Osteoblast (primary cell): ENCODE measurements around the gene CYSTM1. TPM values are rescaled to one million over a fixed set of nuclear protein-coding genes. Genes with fewer than 3 reads are reported as not detected.

ENCODE experiments used
- DNase-seq: peaks from one replicate; pipeline ENCODE4 v3.0.0; 2011; ENCODE audit warnings: low spot score, mixed read lengths; ENCODE audit not compliant: insufficient read length; ENCODE audit errors: missing footprints
- H2AFZ ChIP-seq: 2 replicates; pipeline ENCODE4 v1.6.0; 2011; ENCODE audit warnings: mild to moderate bottlenecking, low read length
- H3K27ac ChIP-seq: 2 replicates; pipeline ENCODE4 v1.5.1; 2011; ENCODE audit warnings: mild to moderate bottlenecking, low read depth, low read length, moderate library complexity
- H3K27me3 ChIP-seq: 2 replicates; pipeline ENCODE4 v1.6.0; 2012; ENCODE audit warnings: mild to moderate bottlenecking, control low read depth, inconsistent platforms, low read length, moderate library complexity; ENCODE audit not compliant: insufficient read depth
- H3K36me3 ChIP-seq: 2 replicates; pipeline ENCODE4 v1.5.1; 2011; ENCODE audit warnings: mild to moderate bottlenecking, low read length, control low read depth, moderate library complexity; ENCODE audit not compliant: insufficient read depth
- H3K4me1 ChIP-seq: 2 replicates; pipeline ENCODE4 v1.5.1; 2011; ENCODE audit warnings: mild to moderate bottlenecking, low read length, control low read depth, moderate library complexity; ENCODE audit not compliant: insufficient read depth
- H3K4me2 ChIP-seq: 2 replicates; pipeline ENCODE4 v1.6.0; 2011; ENCODE audit warnings: mild to moderate bottlenecking, low read length; ENCODE audit not compliant: insufficient read depth
- H3K4me3 ChIP-seq: fragments of 200-600 bp; sonication (generic); 3 replicates; pipeline ENCODE4 v1.5.1; 2012; ENCODE audit warnings: mild to moderate bottlenecking, low read length, inconsistent platforms; ENCODE audit not compliant: insufficient read depth
- H3K79me2 ChIP-seq: 2 replicates; pipeline ENCODE4 v1.6.0; 2012; ENCODE audit warnings: mild to moderate bottlenecking, low read length, control low read depth, inconsistent platforms; ENCODE audit not compliant: insufficient read depth
- H3K9me3 ChIP-seq: 2 replicates; pipeline ENCODE4 v1.5.1; 2011; ENCODE audit warnings: low read depth, low read length, control low read depth
- H4K20me1 ChIP-seq: 2 replicates; pipeline ENCODE4 v1.6.0; 2012; ENCODE audit warnings: mild to moderate bottlenecking, low read length, control low read depth; ENCODE audit not compliant: insufficient read depth
- CTCF ChIP-seq: IDR thresholded peaks from 2 replicates; pipeline ENCODE4 v1.5.1; 2011; ENCODE audit warnings: mild to moderate bottlenecking, low read depth, low read length, moderate library complexity; ENCODE audit errors: extremely low read depth
- total RNA-seq: library from RNA; depleted of rRNA; stranded (reverse); fragments of >200 nt; gene quantifications from 2 replicates; pipeline ENCODE4 v1.2.3, GENCODE V29; 2012

Gene CYSTM1
- total RNA-seq, 1 donor: 27.9 TPM

DNA sequence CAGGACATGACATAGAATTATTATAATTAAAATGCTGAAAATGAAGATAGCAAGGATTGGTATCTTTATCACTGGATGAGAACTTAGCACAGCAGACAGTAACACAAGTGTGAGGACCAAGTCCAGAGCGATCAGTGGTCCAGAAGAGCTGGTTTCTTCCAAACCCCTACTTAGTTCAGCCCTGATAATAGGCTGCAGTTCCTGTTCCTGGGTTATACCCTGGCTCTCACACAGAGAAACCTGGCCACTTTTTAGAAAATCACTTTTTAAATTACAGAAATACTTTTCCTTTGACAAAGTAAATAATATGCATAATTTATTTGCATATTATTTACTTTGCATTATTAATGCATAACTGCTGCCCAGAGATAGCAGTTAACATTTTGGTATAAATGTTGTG is 40.3 kb downstream of the CYSTM1 start:
- H3K9me3 ChIP-seq: no peaks in the 10 kb centered on the region
- H4K20me1 ChIP-seq: peaks cover 29% of the 10 kb centered on the region
- H3K4me2 ChIP-seq: no peak overlapping the region
- H3K36me3 ChIP-seq: no peaks in the 10 kb centered on the region
- no peak overlapping the region for H3K4me3 ChIP-seq
- H3K27me3 ChIP-seq: no peaks in the 10 kb centered on the region
- no peak overlapping the region for H2AFZ ChIP-seq
- no peak for TF ChIP-seq CTCF
- H3K27ac ChIP-seq: no peak overlapping the region
- peaks cover 17% of the 10 kb centered on the region for H3K79me2 ChIP-seq
- peaks cover 17% of the 10 kb centered on the region for H3K4me1 ChIP-seq
- no peak for DNase-seq

- Histone ChIP-seq H2AFZ (no peak overlapping the region), H3K4me1 (peaks cover 29% of the 10 kb centered on the region), H4K20me1 (peaks cover 34% of the 10 kb centered on the region), H3K79me2 (peaks cover 17% of the 10 kb centered on the region), H3K9me3 (no peaks in the 10 kb centered on the region), H3K4me3 (no peak overlapping the region), H3K27ac (no peak overlapping the region), H3K27me3 (no peaks in the 10 kb centered on the region), H3K36me3 (no peaks in the 10 kb centered on the region), H3K4me2 (no peak overlapping the region)
- DNase-seq: no peak
- no peak for TF ChIP-seq CTCF
These were observed 41.6 kb downstream of the CYSTM1 start for GRCh38 chr5:140216478-140217074.

DNA sequence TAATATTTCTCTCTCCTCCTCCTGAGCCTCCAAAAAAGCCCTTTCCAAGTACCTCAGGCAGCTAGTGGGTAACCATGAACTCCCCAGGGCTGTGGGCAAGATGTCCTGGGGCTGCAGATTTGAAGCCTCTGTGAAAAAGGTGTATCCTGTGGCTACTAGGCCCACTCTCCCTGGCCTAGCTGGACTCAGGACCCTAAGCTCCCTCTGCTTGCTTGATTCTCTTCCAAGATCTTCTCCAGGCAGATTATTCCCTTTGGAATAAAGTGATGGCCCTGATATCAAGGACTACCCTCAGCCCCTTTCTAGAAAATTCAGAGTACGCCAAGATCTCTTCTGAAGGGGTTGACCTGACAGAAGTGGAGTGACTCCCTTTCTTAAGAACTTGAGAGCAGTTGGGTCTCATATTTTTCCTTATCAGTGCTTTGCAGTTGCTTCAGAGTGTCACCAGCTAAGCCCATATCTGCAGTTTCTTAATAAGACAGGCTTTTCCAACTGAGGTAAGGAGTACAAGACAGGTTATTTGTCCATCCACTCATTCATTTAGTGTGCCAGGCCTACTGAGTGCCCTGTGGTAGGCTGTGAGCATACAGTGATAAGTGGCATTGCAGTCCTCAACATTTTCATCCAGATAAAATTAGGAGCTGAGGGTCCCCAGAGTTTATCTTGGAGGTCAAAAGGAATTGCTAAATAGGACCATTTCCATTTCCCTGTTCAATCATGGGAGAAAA is 42.5 kb downstream of the CYSTM1 start:
- no peak for TF ChIP-seq CTCF
- no peak overlapping the region for H2AFZ ChIP-seq
- H3K4me2 ChIP-seq: no peak overlapping the region
- H3K4me3 ChIP-seq: no peak overlapping the region
- H3K27me3 ChIP-seq: no peaks in the 10 kb centered on the region
- H4K20me1 ChIP-seq: peaks cover 34% of the 10 kb centered on the region
- no peaks in the 10 kb centered on the region for H3K36me3 ChIP-seq
- no peak overlapping the region for H3K27ac ChIP-seq
- peaks cover 17% of the 10 kb centered on the region for H3K79me2 ChIP-seq
- DNase-seq: no peak
- H3K9me3 ChIP-seq: no peaks in the 10 kb centered on the region
- H3K4me1 ChIP-seq: peaks cover 38% of the 10 kb centered on the region
